Activated effector memory CD4-positive, alpha-beta T cell treated with Interleukin-2 at 50 U/mL for 16 hours (primary cell): ENCODE data around the gene FAM228B.
"Not testable (repeated sequence)": the region's sequence is repeated elsewhere in the genome, so short reads cannot be mapped to it uniquely, and the experiment has no call there.

Experiments used
- DNase-seq: peaks from one replicate; pipeline ENCODE4 v3.0.0-alpha.2; 2020

Gene FAM228B

DNA sequence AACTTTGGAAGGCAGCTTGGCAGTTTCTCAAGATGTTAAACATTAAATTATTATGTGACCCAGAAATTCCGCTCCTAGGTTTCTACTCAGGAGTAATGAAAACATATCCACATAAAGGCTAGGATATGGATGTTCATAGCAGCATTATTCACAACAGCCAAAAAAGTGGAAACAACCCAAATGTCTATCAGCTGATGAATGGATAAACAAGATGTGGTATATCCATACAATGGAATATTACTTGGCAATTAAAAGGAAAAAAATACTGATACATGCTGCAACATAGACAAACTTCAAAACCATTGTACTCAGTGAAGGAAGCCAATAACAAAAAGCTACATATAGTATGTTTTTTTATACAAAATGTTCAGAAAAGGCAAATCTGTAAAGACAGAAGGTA, 39.2 kb downstream of the FAM228B start:
- no peak for DNase-seq

DNA sequence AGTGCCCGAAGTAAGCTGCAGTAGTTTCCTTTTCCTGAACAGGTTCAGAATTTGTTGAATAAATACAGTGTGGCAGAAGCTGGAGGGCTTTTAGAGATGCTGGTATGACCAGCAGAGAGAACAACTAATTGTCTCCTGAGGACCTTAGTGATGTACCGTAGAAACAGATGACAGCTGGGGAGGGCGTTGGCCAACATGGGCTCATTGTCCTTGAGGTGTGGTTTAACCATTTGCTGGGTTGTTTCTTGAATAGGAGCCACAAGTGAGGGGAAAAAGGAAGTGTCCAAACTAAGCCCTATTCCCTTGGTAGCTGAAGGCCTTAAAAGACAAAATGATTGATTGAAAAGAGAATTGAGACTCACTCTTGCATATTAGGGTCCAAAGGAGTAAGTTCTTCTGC, 39.9 kb downstream of the FAM228B start:
- DNase-seq, result no peak

- DNase-seq, result no peak
Observed at GRCh38 chr2:24163601-24164000, 40.3 kb downstream of the FAM228B start.

GRCh38 chr2:24164416-24164973, 41.2 kb downstream of the FAM228B start:
- no peak for DNase-seq

DNA sequence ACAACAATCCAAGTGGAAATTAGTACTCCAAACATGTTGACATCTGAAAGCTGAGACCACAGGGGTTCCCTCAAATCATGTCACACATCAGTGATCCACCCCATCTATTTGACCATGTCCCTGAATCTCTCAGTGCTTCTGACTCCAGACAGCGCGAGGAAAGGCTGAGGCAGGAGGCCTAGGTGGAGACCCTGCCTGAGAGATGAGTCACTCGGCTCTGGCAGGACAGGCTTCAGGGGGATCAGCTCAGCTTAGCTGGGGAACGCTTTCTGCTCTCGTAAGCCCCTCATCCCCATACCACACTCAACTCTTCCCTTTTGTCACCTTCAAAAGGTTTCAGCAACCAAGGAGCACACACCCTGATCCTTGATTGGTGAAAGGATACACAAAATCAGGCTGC, 45.8 kb downstream of the FAM228B start:
- no peak for DNase-seq

DNA sequence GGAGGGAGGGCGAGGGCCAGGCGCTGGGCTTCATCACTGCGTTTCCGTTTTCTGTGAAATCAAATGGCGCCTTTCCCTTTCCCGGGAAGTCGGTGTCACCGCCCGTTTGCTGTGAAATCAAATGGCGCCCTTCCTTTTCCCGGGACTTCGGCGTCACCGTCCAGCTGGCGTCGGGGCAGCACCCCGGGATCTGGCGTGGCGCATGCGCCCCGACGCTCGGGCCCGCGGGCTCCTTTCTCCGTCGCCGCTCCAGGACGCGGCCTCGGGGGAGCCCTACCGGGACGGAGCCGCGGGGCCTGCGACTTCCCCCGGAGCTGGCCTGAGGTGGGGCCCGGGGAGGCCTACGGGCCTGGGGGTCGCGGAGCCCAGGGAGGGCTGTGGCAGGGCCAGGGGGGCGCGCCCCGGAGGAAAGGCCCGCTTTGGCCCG, 51.6 kb downstream of the FAM228B start, which contains the start of gene FAM228A:
Gene FAM228A, plus strand, starts transcription at position 203 of the 427 bp plus-strand sequence. CDS start 428 bp downstream, outside the sequence.
- DNase-seq, result no peak

GRCh38 chr2:24175631-24176187, 52.4 kb downstream of the FAM228B start:
- DNase-seq, result no peak

DNA sequence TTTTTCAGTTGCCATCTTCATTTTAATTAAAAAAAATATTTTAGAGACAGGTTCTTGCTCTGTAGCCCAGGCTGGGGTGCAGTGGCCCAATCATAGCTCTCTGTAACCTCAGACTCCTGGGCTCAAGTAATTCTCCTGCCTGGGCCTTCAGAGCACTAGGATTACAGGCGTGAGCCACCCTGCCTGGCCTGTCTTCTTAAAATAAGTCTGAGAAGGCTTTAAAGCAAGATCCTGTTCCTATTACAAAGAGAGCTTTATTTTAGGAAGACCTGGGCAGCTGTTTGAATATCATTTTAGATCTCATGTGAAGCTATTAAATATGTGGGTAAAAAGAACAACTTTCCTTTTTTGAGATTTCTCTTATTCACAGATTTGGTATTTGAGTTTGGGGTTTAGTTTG, 53.1 kb downstream of the FAM228B start:
- DNase-seq, result no peak

DNA sequence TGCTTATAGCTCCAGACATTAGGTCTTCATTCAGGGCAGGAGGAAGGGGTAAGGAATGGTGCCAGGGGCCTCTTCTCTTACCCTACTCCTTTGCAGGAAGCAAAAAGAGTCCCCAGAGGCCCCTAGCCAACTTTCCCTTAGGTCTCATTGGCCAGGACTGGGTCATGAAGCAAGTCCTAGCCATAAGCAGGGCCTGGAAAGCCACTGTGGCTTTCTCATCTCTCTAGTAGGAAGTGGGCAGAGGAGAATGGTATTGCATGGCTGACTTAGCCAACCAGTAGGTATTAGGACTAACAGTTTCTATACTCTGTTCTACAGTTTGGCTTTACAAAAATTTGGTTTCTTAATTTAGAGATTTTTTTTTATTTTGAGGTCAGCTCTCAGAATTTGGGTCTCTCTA, 56.4 kb downstream of the FAM228B start:
- no peak for DNase-seq

DNA sequence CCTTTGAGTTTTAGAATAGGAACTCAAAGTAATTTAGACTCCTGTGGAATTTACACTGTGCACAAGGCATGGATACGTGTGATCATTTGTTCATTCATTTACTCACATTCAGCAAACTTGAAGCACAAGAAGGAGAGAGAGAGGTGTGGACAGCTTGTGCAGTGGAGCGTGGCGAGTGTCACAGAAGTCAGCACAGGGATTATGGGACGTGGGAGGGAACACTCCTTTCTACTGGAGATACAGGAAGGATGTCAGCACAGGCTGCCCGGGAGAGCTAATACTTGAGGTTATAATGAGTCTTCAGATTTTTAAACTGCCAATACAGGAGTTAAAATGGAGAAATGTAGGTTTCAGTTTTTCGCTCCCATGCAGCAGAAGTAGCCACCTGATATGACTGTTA, 58.6 kb downstream of the FAM228B start:
- DNase-seq, result no peak

- DNase-seq, result no peak
Observed at GRCh38 chr2:24182507-24182906, 59.2 kb downstream of the FAM228B start.

DNA sequence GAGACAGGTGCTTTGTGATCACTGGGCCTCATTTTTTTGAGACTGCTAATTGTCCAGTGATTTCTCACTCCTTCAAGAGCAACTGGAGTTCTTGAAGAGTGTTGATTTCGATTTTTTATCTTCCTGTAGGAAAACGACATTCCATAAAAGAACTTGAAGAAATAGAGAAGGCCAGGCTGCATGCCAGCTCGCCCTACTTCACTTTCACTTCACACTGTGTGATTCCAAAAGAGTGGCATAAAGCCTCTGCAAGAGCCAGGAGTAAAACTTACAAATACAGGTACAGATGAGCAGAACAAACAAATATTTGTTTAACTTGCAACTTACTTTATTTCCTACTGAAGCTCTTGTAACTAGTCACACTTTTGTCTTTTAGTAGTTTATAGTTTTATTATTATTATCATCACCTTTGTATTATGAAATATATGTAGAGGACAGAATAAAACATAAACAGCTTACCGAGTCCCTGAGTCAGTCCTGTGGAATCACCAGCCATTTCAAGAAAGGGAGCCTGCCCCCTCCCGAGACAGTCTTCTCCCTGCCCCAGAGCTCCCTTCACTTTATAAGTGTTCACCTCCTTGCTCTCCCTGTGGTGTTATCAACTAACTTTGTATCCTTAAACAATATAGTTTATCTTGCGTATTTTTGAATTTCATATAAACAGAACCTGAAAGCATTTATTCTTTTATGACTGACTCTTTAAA, 60.2 kb downstream of the FAM228B start:
- DNase-seq, result no peak

GRCh38 chr2:24189551-24189950, 66.3 kb downstream of the FAM228B start:
- DNase-seq, result no peak

DNA sequence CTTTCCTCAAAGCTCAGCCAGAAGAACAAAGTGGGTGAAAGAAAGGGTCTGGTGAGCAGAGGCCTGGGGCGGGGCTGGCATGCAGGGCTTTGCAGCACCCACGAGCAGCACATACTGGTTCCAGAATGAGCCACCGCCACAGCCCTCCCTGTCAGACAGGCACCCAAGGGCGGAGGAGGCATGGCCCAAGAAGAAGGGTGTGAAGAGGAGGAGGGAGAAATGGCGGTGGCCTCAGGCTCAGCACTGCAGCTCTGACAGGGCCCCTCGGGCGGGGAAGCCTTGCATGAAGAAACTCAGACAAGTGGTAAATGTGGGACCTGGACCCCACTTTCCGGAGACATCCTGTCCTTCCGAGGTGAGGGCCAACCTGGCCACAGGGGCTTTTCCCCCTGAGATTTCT, 67.2 kb downstream of the FAM228B start:
- DNase-seq, result no peak

DNA sequence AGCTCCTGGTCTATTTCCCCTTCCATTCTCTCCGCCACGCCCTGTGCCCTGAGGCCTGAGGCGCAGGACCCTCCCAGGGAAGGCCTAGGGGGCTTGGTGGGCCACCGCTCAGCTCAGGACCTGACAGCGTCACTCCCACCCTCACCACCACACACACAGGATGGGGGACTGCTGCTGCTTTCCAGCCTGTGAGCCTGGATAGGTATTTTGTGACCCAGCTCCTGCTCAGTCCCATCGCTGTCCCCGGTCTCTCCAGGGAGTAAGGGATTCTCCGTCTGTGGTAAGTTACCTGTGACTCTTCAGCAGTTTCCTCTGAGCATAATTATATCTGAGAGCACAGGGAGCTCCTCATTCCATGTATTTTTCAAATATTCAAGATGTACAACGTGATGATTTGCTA, 67.9 kb downstream of the FAM228B start:
- no peak for DNase-seq

DNA sequence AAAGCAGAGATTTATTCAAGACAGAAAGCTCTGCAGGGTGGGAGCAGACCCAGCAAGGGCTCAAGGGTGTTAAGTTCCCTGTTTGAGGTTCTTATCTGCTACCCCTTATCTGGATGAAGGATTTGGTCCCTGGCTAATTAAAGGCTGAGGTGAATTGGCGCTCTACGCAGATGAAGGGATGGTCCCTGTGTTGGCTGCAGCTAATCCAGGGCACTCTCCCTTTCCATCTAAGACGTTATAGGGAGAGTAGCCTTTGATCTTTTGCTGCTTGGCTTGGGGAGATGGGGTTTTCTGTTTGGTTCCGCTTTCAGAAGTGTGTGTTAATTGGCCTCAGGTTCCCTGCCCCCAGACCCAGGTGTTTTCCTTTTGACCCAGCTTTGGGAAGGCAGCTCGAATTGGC, 68.6 kb downstream of the FAM228B start:
- DNase-seq, result no peak

- not testable (repeated sequence) for DNase-seq
Observed at GRCh38 chr2:24197213-24197612, 73.9 kb downstream of the FAM228B start.

DNA sequence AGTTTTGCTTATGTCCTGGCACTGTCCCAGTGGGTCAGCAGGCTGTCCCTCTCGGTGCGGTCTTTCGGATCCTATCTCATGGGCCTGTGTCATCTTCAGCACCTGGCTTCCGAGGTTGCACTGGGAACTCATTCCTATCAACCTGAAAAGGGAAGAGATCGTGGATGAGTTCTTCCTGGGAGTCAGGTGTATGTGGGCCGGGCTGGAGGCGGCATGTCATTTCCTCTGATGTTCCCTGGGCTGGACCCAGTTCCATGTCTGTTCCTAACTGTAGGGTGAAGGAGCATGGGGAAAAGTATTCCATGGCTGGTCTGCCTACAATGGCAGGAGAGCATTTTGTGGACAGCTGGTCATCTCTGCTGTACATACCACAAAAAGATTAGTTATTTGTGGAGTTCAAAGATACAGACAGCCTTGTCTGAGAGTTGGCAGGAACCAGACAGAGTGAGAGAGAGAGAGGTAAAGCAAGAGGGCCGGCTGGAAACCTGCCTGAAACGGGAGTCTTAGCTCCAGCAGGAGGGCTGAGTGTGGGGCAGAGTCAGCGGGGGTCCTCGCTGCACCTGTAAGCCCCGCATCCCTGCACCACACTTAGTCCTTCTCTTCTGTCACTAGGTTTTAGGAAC, 76.8 kb downstream of the FAM228B start:
- DNase-seq, result no peak

GRCh38 chr2:24200799-24201198, 77.5 kb downstream of the FAM228B start:
- DNase-seq, result no peak

- no peak for DNase-seq
Observed at GRCh38 chr2:24203029-24203786, 79.9 kb downstream of the FAM228B start.

GRCh38 chr2:24203787-24204150, 80.5 kb downstream of the FAM228B start:
- no peak for DNase-seq

DNA sequence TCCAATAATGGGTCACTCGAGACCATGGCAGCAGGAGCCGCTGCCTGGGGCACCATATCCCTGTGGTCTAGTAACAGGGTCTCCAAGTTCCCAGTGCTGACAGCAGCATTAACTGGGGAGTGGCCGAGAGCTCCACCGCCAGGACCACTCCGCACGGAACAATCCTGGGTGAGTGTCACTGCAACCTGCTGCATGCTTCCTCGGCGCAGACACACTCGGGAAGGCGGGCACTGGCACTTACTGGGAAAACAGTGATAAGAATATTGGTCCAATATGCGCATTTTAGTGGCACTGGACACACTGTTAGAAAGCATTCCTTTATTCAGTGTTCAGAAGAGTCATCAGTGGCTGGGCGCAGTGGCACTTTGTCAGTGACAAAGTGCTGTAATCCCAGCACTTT, 81.2 kb downstream of the FAM228B start:
- DNase-seq, result no peak

DNA sequence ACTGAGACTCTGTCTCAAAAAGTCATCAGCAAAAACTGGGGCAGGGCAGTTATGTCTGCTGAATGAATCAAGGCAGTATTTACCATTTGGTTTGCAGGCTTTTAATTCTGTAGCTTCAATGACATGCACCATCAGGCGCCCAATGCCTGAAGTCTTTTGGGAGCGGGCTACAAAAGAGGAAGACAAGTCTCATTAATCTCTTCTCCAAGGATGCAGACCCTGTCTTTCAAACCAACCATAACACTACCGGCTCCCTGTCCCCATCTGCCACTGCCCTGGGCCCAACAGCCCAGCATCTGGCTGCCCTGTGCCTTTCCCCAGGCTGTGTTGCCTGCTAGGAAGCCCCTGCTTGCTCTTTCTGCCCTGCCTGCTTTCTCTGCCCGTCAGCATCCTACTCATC, 81.9 kb downstream of the FAM228B start:
- DNase-seq, result no peak
